ENCODE data around the gene IGF2BP1. TPM values are rescaled to one million over a fixed set of nuclear protein-coding genes. Genes with fewer than 3 reads are reported as not detected.

IGF2BP1 gene
- total RNA-seq, 2 experiments from 2014 or later, result not detected

GRCh38 chr17:48993305-48993704, 3.9 kb upstream of the IGF2BP1 start:
- H3K27ac Mint-ChIP-seq, result no peak overlapping the region
- DNase-seq (no peak), ATAC-seq (ENCODE audit: poor library complexity) (no peak)
- H3K27ac ChIP-seq (ENCODE audit: low read depth in 1 of 2, low read length in 2 of 2), result no peak overlapping the region
- H3K4me3 Mint-ChIP-seq, result no peak overlapping the region
- ChIA-PET CTCF (no interaction called here), POLR2A (no interaction called here)
- intact Hi-C loops (cut with DNase I, micrococcal nuclease), result loop anchor here in 1 of 2 experiments (10.0 kb wide), 1 partner anchor 49 kb away; the partner anchor contains the start of gene SNF8
- peaks cover 51 to 72% of the 10 kb centered on the region in 2 experiments for H3K27me3 ChIP-seq (ENCODE audit: control insufficient read depth in 1 of 2, insufficient read depth in 2 of 2, low read length in 2 of 2)
- H3K9me3 Mint-ChIP-seq, result no peaks in the 10 kb centered on the region
- no peak for TF ChIP-seq CTCF (IDR thresholded peaks at IDR 0.05)
- peaks cover 28% of the 10 kb centered on the region for H3K4me1 Mint-ChIP-seq (ENCODE audit: low read depth)
- peaks cover 0 to 29% of the 10 kb centered on the region in 2 experiments for H3K9me3 ChIP-seq (ENCODE audit: control insufficient read depth in 1 of 2, insufficient read depth in 1 of 2, low read length in 2 of 2)
- H3K36me3 Mint-ChIP-seq (ENCODE audit: low read depth), result no peaks in the 10 kb centered on the region
- no peak overlapping the region for H3K4me3 ChIP-seq (ENCODE audit: low read length)
- H3K27me3 Mint-ChIP-seq, result peaks cover 78% of the 10 kb centered on the region
- H3K36me3 ChIP-seq (ENCODE audit: insufficient read depth, low read length), result no peaks in the 10 kb centered on the region
- peaks cover 31% of the 10 kb centered on the region for H3K4me1 ChIP-seq (ENCODE audit: insufficient read depth, low read length)

GRCh38 chr17:48993951-48994350, 3.2 kb upstream of the IGF2BP1 start:
- H3K4me1 ChIP-seq (ENCODE audit: insufficient read depth, low read length), result peaks cover 36% of the 10 kb centered on the region
- peaks cover 57 to 75% of the 10 kb centered on the region in 2 experiments for H3K27me3 ChIP-seq (ENCODE audit: control insufficient read depth in 1 of 2, insufficient read depth in 2 of 2, low read length in 2 of 2)
- Mint-ChIP-seq H3K4me1 (ENCODE audit: low read depth) (peaks cover 34% of the 10 kb centered on the region), H3K9me3 (no peaks in the 10 kb centered on the region), H3K27ac (no peak overlapping the region), H3K36me3 (ENCODE audit: low read depth) (no peaks in the 10 kb centered on the region), H3K27me3 (peaks cover 84% of the 10 kb centered on the region), H3K4me3 (no peak overlapping the region)
- no peak overlapping the region for H3K27ac ChIP-seq (ENCODE audit: low read depth in 1 of 2, low read length in 2 of 2)
- H3K4me3 ChIP-seq (ENCODE audit: low read length), result no peak overlapping the region
- CTCF ChIA-PET, result no interaction called here
- no peaks in the 10 kb centered on the region for H3K36me3 ChIP-seq (ENCODE audit: insufficient read depth, low read length)
- H3K9me3 ChIP-seq (ENCODE audit: control insufficient read depth in 1 of 2, insufficient read depth in 1 of 2, low read length in 2 of 2), result peaks cover 0 to 33% of the 10 kb centered on the region in 2 experiments
- intact Hi-C loops (cut with DNase I, micrococcal nuclease), result loop anchor here in 1 of 2 experiments (10.0 kb wide), 1 partner anchor 49 kb away; the partner anchor contains the start of gene SNF8
- DNase-seq (no peak), ATAC-seq (ENCODE audit: poor library complexity) (no peak)
- no peak for TF ChIP-seq CTCF (IDR thresholded peaks at IDR 0.05)
- POLR2A ChIA-PET, result no interaction called here

- Mint-ChIP-seq H3K27me3 (peaks cover 88% of the 10 kb centered on the region), H3K36me3 (ENCODE audit: low read depth) (no peaks in the 10 kb centered on the region), H3K4me1 (ENCODE audit: low read depth) (peaks cover 35% of the 10 kb centered on the region), H3K27ac (no peak overlapping the region), H3K4me3 (peak overlapping the region; percentile 52), H3K9me3 (no peaks in the 10 kb centered on the region)
- peaks cover 63 to 82% of the 10 kb centered on the region in 2 experiments for H3K27me3 ChIP-seq (ENCODE audit: control insufficient read depth in 1 of 2, insufficient read depth in 2 of 2, low read length in 2 of 2)
- ChIA-PET CTCF (no interaction called here), POLR2A (no interaction called here)
- H3K27ac ChIP-seq (ENCODE audit: low read depth in 1 of 2, low read length in 2 of 2), result no peak overlapping the region
- DNase-seq (no peak), ATAC-seq (ENCODE audit: poor library complexity) (no peak)
- peaks cover 36% of the 10 kb centered on the region for H3K4me1 ChIP-seq (ENCODE audit: insufficient read depth, low read length)
- intact Hi-C loops (cut with DNase I, micrococcal nuclease), result loop anchor here (5.0 to 10.0 kb wide), 2 partner anchors 50 to 272 kb away; partner anchors contain the start of genes PRAC1 (in 1 of the 2), PRAC2 (in 1 of the 2) and SNF8 (in 1 of the 2)
- no peaks in the 10 kb centered on the region for H3K36me3 ChIP-seq (ENCODE audit: insufficient read depth, low read length)
- H3K4me3 ChIP-seq (ENCODE audit: low read length), result no peak overlapping the region
- no peak for TF ChIP-seq CTCF (IDR thresholded peaks at IDR 0.05)
- peaks cover 0 to 33% of the 10 kb centered on the region in 2 experiments for H3K9me3 ChIP-seq (ENCODE audit: control insufficient read depth in 1 of 2, insufficient read depth in 1 of 2, low read length in 2 of 2)
These were observed 2.5 kb upstream of the IGF2BP1 start for GRCh38 chr17:48994549-48995303.
